ENCODE results near the gene LGR4.

The LGR4 gene

GRCh38 chr11:27485930-27486773, 13.6 kb upstream of the LGR4 start:
- DNase-seq (ENCODE audit: low read depth in 2 of 2), result no peak

- no peak for DNase-seq (ENCODE audit: low read depth in 2 of 2)
These were observed 10.2 kb upstream of the LGR4 start for GRCh38 chr11:27482793-27483192.

GRCh38 chr11:27481992-27482391, 9.4 kb upstream of the LGR4 start:
- DNase-seq (ENCODE audit: low read depth in 2 of 2), result no peak

- DNase-seq (ENCODE audit: low read depth in 2 of 2), result no peak
These were observed 5.2 kb upstream of the LGR4 start for GRCh38 chr11:27477831-27478230.

- DNase-seq (ENCODE audit: low read depth in 2 of 2), result no peak
These were observed 4.7 kb upstream of the LGR4 start for GRCh38 chr11:27477243-27477642.

- no peak for DNase-seq (ENCODE audit: low read depth in 2 of 2)
These were observed 3.0 kb upstream of the LGR4 start for GRCh38 chr11:27475622-27476021.

GRCh38 chr11:27473017-27473406, 422 bp upstream of the LGR4 start:
- no peak for DNase-seq (ENCODE audit: low read depth in 2 of 2)

- no peak for DNase-seq (ENCODE audit: low read depth in 2 of 2)
These were observed 797 bp downstream of the LGR4 start for GRCh38 chr11:27471589-27472397.

GRCh38 chr11:27470826-27471588, 1.6 kb downstream of the LGR4 start:
- DNase-seq (ENCODE audit: low read depth in 2 of 2), result no peak

- no peak for DNase-seq (ENCODE audit: low read depth in 2 of 2)
These were observed 2.4 kb downstream of the LGR4 start for GRCh38 chr11:27470166-27470565.

GRCh38 chr11:27468995-27469695, 3.4 kb downstream of the LGR4 start:
- DNase-seq (ENCODE audit: low read depth in 2 of 2), result no peak

- DNase-seq (ENCODE audit: low read depth in 2 of 2), result no peak
These were observed 4.2 kb downstream of the LGR4 start for GRCh38 chr11:27468209-27468994.

GRCh38 chr11:27467181-27467913, 5.2 kb downstream of the LGR4 start:
- DNase-seq (ENCODE audit: low read depth in 2 of 2), result no peak

GRCh38 chr11:27466363-27466762, 6.2 kb downstream of the LGR4 start:
- DNase-seq (ENCODE audit: low read depth in 2 of 2), result no peak

- no peak for DNase-seq (ENCODE audit: low read depth in 2 of 2)
These were observed 7.0 kb downstream of the LGR4 start for GRCh38 chr11:27465629-27466028.

GRCh38 chr11:27464909-27465308, 7.7 kb downstream of the LGR4 start:
- no peak for DNase-seq (ENCODE audit: low read depth in 2 of 2)

- DNase-seq (ENCODE audit: low read depth in 2 of 2), result no peak
These were observed 8.3 kb downstream of the LGR4 start for GRCh38 chr11:27464289-27464696.

- DNase-seq (ENCODE audit: low read depth in 2 of 2), result no peak
These were observed 10.0 kb downstream of the LGR4 start for GRCh38 chr11:27462543-27462942.

- no peak for DNase-seq (ENCODE audit: low read depth in 2 of 2)
These were observed 12.2 kb downstream of the LGR4 start for GRCh38 chr11:27460158-27460978.

Measured in activated CD8-positive, alpha-beta memory T cell treated with anti-CD3 and anti-CD28 coated beads for 4 hours (primary cell).